HG02970 (cell line): ENCODE measurements around the gene OLFML3.

ENCODE experiments used
- ATAC-seq: cut with Tn5 transposase; IDR thresholded peaks from one replicate; pipeline ENCODE4 v1.9.1; 2021; ENCODE audit warnings: mild to moderate bottlenecking, moderate library complexity, moderate number of reproducible peaks; ENCODE audit not compliant: unreplicated experiment, low FRiP score

Gene OLFML3, protein sequence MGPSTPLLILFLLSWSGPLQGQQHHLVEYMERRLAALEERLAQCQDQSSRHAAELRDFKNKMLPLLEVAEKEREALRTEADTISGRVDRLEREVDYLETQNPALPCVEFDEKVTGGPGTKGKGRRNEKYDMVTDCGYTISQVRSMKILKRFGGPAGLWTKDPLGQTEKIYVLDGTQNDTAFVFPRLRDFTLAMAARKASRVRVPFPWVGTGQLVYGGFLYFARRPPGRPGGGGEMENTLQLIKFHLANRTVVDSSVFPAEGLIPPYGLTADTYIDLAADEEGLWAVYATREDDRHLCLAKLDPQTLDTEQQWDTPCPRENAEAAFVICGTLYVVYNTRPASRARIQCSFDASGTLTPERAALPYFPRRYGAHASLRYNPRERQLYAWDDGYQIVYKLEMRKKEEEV

DNA sequence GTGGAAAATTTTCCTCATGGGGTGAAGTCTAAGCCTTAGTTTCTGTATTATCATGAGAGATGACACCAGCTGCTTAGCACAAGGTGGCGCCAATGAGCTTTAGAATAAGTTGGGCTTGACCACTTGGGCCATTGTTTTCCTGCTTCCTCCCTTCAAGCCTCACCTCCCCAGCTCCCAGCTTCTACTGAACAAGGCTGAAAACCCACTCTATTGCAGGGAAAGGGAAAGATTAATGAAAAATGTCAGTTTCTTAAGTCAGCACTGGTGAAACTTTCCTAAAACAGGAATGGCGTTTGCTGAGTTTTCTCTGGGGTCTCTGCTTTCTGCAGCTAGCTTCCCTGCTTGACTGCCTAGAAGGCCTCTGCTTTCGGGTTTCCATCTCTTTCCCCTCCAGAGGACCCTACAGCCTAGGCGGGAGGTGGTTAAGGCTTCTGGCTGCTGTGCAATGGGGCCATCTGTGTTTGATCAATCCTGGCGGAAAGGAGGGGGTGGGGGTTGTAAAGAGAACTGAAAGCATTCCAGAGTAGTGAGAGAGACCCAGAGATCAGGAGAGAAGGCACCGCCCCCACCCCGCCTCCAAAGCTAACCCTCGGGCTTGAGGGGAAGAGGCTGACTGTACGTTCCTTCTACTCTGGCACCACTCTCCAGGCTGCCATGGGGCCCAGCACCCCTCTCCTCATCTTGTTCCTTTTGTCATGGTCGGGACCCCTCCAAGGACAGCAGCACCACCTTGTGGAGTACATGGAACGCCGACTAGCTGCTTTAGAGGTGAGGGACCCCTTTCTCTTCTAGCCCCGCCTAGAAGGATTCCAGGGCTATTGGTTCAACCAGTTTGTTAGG, at the start of gene OLFML3:
Gene OLFML3 (plus strand): TSS at position 612 of the 840 bp plus-strand sequence. CDS start 43 bp downstream, at position 655.
- no peak for ATAC-seq

DNA sequence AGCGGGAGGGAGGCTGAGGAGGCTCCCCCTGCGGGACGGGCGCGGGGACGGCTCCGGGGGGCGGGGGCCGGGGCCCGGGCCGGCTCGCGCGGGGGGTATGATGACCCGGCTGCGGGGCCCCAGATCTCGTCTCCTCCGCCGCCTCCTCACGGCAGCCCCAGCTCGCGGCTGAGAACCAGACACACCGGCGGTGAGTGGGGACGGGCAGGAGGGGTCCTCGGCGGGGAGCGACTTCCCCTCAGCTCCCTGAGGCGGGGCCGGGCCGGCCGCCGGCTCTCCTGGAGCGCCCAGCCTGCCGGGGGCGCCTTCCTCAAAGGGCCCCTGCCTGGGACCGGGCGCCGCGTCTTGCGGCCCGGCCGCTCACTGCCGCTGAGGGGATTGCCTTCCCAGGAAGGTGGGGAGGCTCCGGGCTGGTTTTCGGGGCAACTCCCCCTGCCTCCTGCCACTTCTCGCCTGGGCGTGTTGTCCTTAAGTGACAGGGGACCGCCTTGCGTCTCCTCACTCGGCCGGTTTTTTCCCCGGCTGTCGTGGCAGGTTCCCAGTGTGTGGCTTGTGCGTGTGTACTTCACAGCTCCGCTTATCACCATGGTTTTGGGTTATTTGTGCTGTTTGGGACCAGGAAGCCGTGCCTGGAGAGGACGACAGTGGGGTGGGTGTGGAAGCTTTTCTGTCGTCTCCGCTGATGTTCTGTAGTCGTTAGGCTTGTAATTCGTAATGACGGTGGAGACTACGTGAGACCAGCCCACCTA, 49.4 kb upstream of the OLFML3 start:
- peak; percentile 31 for ATAC-seq

DNA sequence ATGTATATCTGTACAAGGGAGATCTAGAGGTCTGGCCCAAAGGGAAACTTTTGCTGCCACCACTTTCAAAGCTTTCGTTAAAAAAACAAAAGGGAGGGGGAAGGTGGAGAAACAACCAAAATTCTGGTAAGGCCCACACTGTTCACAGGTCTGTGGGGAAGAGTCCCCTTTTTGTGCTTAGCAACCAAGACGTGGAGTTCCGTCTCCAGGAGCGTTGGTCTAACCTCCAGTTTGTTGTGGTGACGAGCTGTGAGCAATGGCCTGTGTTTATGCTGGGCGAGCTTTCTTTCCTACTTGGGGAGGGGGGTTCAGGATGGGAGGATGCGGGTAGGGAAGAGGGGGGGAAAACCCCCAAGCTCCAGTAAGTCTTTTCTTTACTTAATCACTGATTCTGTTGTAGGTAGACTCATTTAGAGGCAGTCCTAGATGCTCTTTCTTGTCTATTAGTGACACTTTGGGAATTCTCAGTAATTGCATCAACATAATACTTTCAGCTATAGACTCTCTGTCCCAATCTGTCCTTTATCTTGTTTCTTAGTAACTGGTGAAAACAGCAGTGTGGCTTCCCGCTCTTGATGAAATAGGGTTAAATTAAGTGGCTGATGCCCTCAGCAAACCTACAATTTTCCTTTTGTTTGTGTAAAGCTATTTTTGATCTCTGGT, 48.6 kb upstream of the OLFML3 start:
- peak; percentile 25 for ATAC-seq

DNA sequence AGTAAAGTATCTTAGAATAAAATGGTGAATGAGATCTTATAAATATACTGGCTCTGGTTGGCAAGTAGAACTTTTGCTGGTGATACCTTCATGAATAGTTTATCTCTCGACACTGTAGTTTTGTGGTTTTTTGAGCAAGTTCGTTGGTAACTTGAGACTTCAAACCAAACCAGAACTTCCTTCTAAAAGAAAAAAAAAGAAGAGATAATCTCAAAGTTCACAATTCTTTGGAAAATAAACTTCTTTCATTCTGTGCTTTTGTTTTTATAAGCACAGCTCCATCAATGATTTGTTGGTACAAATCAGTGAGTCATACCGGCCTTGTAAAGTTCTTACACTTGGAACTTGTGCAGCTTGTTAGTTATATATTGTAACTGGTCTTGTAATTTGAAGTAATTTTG, 47.8 kb upstream of the OLFML3 start:
- ATAC-seq, result no peak

DNA sequence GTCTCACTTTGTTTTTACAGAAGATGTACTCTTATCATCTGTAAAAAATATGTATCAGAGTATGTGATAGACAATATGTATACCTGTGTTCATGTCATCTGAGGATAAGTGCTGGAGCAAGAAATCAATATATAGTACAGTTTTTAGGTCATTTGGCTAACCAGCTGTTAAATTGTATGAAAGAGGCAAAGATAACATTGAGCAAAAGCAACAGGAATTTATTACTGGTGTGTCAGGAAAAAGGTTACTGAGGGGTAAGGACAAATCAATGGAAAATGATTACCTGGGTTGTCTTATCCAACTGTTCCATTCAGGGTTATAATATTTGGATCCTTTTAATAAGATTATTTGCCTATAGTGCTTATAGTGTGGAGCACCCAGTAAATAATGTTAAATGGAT, 45.3 kb upstream of the OLFML3 start:
- ATAC-seq, result no peak

DNA sequence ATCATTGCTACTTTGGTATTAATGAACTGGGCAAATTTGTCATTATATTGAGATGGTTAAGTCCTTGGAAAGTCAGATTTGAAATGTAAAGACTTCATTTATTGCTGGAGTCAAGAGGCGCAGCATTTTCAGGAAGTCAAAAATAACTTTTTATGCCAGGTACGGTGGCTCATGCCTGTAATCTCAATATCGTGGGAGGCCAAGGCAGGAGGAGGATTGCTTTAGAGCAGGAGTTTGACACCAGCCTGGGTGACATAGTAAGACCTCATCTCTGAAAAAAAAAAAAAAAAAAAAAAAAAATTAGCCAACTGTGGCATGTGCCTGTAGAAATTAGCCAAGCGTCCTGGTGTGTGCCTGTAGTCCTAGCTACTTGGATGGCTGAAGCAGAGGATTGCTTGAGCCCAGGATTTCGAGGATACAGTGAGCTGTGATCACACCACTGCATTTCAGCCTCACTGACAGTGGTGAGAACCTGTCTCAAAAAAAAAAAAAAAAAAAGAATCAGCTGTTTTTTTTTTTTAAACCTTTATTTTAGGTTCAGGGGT, 44.7 kb upstream of the OLFML3 start:
- ATAC-seq, result no peak

DNA sequence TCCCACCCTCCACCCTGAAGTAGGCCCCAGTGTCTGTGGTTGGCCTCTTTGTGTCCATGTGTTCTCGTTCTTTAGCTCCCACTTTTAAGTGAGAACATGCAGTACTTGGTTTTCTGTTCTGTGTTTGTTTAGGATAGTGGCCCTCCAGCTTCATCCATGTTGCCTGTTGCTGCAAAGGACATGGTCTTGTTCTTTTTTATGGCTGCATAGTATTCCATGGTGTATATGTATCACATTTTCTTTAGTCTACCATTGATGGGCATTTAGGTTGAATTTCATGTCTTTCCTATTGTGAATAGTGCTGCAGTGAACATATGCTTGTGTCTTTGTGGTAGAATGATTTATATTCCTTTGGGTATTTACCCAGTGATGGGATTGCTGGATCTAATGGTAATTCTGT, 44.1 kb upstream of the OLFML3 start:
- ATAC-seq, result no peak

DNA sequence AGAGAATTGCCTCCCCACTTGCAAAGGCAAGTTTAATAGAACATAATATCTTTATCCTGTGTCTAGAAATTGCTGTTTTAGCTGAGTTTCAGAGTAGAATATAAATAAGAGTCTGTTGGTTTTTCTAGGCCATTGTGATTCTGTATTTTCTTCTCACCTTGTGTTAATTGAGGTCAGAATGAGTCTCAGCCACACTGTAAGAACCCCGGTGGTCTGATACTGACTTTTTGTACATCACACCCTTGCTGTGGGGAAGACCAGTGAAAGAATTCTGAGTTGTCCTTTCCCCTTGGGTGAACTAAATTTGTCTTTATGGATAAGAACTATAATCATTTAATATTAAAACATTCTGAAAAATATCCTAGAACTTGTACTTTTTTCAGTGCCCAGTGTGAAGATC, 43.3 kb upstream of the OLFML3 start:
- ATAC-seq, result no peak

DNA sequence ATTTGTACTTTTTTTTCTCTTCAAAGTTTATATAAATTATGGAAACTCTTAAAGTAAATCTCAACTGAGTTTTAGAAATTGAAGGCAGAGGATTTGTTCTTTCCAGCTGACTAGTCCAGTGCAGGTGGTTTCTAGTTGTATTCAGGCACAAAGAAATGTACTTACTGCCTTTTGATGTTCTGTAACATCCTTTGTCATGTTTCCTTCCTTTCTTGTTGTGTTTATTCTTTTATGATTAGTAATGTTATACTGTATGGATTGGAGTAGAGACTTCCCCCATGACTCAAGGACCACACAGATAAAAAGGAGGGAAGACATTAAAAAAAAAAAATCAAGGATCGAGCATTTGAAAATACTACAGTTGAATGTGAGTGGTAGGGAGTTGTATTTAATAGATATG, 42.1 kb upstream of the OLFML3 start:
- ATAC-seq, result no peak

DNA sequence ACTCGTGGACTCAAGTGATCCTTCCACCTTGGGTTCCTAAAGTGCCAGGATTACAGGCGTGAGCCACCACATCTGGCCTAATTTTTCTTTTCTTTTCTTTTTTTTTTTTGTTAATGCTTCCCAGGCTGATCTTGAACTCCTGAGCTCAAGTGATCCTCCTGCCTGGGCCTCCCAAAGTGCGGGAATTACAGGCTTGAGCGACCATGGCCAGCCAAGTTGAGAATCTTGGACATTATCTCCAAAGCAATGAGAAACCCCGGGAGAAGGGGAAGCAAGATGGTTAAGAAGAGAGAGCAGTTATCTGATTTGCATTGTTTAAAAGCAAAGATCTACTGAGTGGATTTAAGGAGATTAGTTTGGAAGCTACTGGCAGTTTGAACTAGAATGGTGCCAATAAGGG, 41.1 kb upstream of the OLFML3 start:
- ATAC-seq, result no peak

DNA sequence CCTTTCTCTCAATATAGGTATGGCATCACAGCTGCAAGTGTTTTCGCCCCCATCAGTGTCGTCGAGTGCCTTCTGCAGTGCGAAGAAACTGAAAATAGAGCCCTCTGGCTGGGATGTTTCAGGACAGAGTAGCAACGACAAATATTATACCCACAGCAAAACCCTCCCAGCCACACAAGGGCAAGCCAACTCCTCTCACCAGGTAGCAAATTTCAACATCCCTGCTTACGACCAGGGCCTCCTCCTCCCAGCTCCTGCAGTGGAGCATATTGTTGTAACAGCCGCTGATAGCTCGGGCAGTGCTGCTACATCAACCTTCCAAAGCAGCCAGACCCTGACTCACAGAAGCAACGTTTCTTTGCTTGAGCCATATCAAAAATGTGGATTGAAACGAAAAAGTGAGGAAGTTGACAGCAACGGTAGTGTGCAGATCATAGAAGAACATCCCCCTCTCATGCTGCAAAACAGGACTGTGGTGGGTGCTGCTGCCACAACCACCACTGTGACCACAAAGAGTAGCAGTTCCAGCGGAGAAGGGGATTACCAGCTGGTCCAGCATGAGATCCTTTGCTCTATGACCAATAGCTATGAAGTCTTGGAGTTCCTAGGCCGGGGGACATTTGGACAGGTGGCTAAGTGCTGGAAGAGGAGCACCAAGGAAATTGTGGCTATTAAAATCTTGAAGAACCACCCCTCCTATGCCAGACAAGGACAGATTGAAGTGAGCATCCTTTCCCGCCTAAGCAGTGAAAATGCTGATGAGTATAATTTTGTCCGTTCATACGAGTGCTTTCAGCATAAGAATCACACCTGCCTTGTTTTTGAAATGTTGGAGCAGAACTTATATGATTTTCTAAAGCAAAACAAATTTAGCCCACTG, 38.7 kb upstream of the OLFML3 start:
- ATAC-seq, result no peak

DNA sequence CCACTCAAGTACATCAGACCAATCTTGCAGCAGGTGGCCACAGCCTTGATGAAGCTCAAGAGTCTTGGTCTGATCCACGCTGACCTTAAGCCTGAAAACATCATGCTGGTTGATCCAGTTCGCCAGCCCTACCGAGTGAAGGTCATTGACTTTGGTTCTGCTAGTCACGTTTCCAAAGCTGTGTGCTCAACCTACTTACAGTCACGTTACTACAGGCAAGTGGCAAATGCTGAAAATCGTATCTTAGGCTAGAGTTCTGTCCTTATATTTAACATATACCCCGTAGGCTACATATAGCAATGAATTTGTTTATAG, 38.1 kb upstream of the OLFML3 start:
- ATAC-seq, result no peak

DNA sequence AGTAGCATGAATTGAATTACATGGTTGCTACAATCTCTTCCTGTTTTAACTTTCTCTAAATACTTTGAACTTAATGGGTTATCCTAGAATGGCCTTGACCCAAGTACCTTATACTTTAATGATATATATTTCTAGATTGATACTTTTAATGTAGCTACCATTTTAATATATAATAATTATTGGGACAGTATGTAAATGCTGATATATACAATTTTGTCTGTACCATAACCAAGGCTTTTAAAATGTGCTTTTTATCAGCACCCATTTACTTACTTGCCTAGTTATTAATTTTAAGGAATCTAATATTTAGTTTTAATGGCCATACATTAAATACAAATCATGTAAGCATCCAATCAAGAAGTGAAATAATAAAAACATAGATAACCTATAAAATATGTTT, 36.7 kb upstream of the OLFML3 start:
- ATAC-seq, result no peak

DNA sequence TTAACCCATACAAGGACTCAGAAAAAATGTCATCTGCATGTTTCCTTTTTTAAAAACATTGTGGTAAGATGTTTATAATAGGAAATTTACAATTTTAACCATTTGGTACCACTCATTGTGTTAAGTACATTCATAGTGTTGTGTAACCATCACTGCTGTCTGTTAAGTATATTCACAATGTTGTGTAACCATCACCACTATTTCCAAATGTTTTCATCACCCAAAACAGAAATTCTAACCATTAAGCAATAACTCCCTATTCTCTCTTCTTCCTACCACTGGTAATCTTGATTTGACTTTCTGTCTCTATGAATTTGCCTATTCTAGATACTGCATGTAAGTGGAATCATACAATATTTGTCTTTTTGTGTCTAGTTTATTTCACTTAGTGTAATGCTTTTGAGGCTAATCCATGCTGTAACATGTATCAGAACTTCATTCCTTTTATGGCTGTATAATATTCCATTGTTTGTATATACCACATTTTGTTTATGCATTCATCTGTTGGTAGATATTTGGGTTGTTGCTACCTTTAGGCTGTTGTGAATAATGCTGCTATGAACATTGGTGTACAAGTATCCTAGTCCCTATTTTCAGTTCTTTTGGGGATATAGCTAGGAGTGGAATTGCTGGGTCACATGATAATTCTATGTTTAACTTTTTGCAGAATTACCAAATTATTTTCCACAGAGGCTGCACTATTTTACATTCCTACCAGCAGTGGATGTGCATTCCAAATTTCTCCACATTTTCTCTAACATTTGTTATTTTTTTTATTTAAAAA, 36.1 kb upstream of the OLFML3 start:
- ATAC-seq, result no peak

DNA sequence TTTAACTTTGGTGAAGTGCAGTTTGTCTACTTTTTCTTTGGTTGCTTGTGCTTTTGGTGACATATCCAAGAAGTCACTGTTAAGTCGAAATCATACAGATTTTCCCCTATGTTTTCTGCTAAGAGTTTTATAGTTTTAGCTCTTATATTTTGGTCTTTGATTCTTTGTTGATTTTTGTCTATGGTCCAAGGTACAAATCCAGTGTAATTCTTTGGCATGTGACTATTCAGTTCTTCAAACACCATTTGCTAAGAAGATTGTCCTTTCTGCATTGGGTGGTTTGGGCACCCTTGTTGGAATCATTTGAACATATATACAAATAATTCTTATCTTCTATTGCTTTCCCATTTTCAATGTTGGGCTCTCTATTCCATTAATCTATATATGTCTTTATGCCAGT, 33.9 kb upstream of the OLFML3 start:
- no peak for ATAC-seq

DNA sequence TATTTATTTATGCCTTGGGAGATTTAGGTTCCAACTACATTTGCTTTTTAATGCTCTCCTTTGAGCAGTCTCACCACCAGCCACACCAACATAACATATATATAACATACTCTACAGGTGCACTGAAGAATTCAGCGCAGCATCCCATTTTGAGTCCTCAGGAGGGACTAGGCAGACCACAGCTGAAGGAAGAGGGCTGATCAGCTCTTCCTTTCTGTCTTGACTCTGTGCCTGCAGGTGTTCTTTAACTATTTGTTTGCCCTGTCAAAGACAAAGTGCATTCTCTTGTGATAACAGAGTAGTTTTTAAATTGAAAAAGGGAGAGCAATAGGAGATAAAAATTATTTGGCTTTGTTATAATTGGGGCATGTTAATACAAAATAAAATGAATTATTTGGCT, 33.2 kb upstream of the OLFML3 start:
- no peak for ATAC-seq

DNA sequence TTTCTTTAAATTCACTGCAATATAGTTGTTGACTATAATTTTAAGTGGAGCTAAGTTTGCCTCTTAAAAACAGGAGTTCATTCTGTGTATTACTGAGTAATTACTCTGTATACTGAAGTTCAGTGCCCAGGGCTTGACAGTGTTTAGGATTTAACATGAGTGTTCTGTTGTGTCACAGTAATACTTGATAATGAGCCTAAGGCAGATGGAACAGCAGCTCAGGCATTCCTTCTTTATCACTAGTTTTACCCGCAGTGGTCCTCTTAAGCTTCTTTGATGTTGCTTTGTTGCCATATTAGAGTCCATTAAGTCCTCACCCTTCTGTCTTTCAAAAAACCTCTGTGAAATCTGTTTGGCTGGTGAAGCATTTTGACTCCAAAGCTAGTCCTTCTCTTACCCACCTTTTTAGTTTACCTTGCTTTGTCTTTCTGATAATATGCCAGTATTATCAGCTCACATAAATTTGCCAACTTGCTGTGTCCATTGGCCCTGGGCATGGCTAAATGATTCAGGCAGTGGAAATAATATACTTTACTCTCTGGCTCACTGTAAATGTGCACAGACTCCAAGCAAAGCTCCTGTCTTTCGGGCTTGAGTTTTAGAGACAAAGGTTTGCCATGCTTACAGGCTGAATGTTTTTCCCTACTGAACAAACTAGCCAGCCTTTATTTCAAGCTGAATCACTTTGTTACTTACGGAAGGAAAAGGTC, 32.4 kb upstream of the OLFML3 start:
- ATAC-seq, result no peak
